Right cardiac atrium (tissue), 5 donors: ENCODE measurements around the gene CEP104. TPM values are rescaled to one million over a fixed set of nuclear protein-coding genes. Genes with fewer than 3 reads are reported as not detected.

Experiments used
- ATAC-seq, 2 donors: fragments of 200-7000 bp; cut with Tn5 transposase; one replicate each; pipeline versions ENCODE4 v1.8.0 to v1.9.1; 2020; ENCODE audit warnings: moderate library complexity in 2 of 2, mild to moderate bottlenecking in 1 of 2
- DNase-seq, 3 donors: peaks; one replicate each; pipeline ENCODE4 v3.0.0-alpha.2; 2020
- H3K27ac ChIP-seq: one replicate; pipeline ENCODE4 v1.5.1; 2013; ENCODE audit warnings: mild to moderate bottlenecking, low read length, control low read depth, moderate library complexity
- H3K27me3 ChIP-seq: one replicate; pipeline ENCODE4 v1.6.1; 2013; ENCODE audit not compliant: control insufficient read depth, insufficient read depth
- H3K4me1 ChIP-seq: one replicate; pipeline ENCODE4 v1.6.1; 2013; ENCODE audit warnings: low read length; ENCODE audit not compliant: control insufficient read depth, insufficient read depth
- H3K4me3 ChIP-seq: one replicate; pipeline ENCODE4 v1.5.1; 2013; ENCODE audit warnings: low read length, control low read depth
- H3K9me3 ChIP-seq: one replicate; pipeline ENCODE4 v1.6.1; 2013; ENCODE audit warnings: low read length; ENCODE audit not compliant: control insufficient read depth
- WGBS: extraction: QIAGEN DNeasy Blood & Tissue Kit; methylation state at CpG from one replicate; pipeline ENCODE4 v1.1.7; 2013; 5-methylcytosine and 5-hydroxymethylcytosine counted together
- intact Hi-C, 4 donors: fragments of 100-400 bp; cut with DNase I; formaldehyde crosslinking; loops; one replicate each; pipeline versions ENCODE4 v1.11.0 to v1.14.0; 2022 to 2023
- polyA plus RNA-seq: library from polyadenylated mRNA; stranded (reverse); fragments of 200-250 nt; gene quantifications from one replicate; pipeline ENCODE4 v1.2.3, GENCODE V29; 2013
- total RNA-seq, 4 donors: library from RNA; stranded (reverse); fragmentation: NEBNext Ultra II Directional; extraction: Animal tissue kit (Norgen Biotek cat#: 25700); gene quantifications; one replicate each; pipeline ENCODE4 v1.2.1, GENCODE V29; 2021
- donor health status: healthy with polysubstance abuse.
- donor health status: DM: no; HTN: yes; CAD: no.
- donor health status: DM: no; HTN: no; CAD: no.
- donor health status: DM: no; HTN: yes; CAD: no; lungs with severe emphysema.
- donor health status: DM: yes; HTN: yes; CAD: no.

CEP104 gene
- total and polyA plus RNA-seq, 5 donors: 8.7 to 41.2 (median 34.6) TPM

DNA sequence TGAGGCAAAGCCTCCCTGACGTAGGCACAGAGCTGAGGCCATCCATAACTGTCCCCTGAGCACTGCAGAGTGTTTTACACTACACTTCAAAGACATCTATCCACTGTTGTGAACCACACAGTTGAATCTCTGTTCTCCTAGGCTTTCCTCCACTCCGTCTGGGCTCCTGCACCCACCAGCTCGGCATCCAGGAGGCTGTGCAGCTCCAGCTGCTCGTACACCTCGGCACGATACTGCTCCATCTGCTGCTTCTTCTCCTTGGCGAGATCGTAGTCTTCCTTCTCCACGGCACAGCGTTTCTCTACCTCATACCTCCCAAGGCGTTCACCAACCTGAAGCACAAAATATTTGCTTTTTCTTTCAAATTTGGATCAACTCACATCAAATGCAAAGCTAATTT lies 18.2 kb downstream of the CEP104 start:
- Histone ChIP-seq H3K9me3 (peaks cover 2% of the 10 kb centered on the region), H3K27ac (no peak overlapping the region), H3K4me3 (no peak overlapping the region), H3K4me1 (no peaks in the 10 kb centered on the region), H3K27me3 (no peaks in the 10 kb centered on the region)
- DNase-seq: no peak
- WGBS: 96% methylated on average over 11 of the region's 11 CpGs
- ATAC-seq: no peak
- intact Hi-C loops: no loop called here

- 98% methylated on average over 1 of the region's 1 CpG for WGBS
- no peak overlapping the region for H3K27ac ChIP-seq
- H3K4me1 ChIP-seq: no peaks in the 10 kb centered on the region
- intact Hi-C loops: no loop called here
- H3K9me3 ChIP-seq: peaks cover 2% of the 10 kb centered on the region
- no peak for DNase-seq
- ATAC-seq: no peak
- H3K4me3 ChIP-seq: no peak overlapping the region
- no peaks in the 10 kb centered on the region for H3K27me3 ChIP-seq
Observed at GRCh38 chr1:3837685-3838084, 19.3 kb downstream of the CEP104 start.

- intact Hi-C loops: no loop called here
- H3K27ac ChIP-seq: no peak overlapping the region
Observed at GRCh38 chr1:3837200-3837599, 19.8 kb downstream of the CEP104 start.

GRCh38 chr1:3836421-3836820 lies 20.6 kb downstream of the CEP104 start:
- WGBS: 95% methylated on average over 11 of the region's 11 CpGs
- no peak for DNase-seq
- Histone ChIP-seq H3K4me1 (no peaks in the 10 kb centered on the region), H3K4me3 (no peak overlapping the region), H3K27me3 (no peaks in the 10 kb centered on the region), H3K27ac (no peak overlapping the region), H3K9me3 (peaks cover 2% of the 10 kb centered on the region)
- no peak for ATAC-seq
- intact Hi-C loops: no loop called here

More at GRCh38 chr1:3837200-3837599, 19.8 kb downstream of the CEP104 start:
- Histone ChIP-seq H3K4me3 (no peak overlapping the region), H3K4me1 (no peaks in the 10 kb centered on the region), H3K27me3 (no peaks in the 10 kb centered on the region), H3K9me3 (peaks cover 2% of the 10 kb centered on the region)
- DNase-seq (no peak), ATAC-seq (no peak)
- over 99% methylated on average over 6 of the region's 6 CpGs for WGBS

DNA sequence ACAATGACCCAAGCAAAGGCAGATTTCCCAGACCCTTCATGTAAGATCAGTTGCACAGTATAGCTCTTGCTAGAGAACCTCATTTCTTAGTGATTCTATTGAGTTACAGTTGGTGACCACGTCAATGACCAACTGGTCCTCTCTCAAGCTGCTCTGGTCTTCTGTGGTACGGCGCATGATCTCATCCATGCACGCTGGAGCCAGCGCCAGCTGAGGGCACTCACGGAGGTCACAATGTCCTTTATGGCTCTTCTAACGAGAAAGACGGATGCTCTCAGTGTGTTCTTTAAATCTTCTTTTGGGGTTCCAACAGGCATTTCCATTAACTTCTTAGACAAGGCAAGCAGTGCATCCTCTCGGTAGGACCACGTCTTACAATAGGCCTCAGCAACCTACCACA lies 22.3 kb downstream of the CEP104 start:
- WGBS: 92% methylated on average over 10 of the region's 10 CpGs
- intact Hi-C loops: no loop called here
- no peak for ATAC-seq
- no peak for DNase-seq
- no peaks in the 10 kb centered on the region for H3K4me1 ChIP-seq
- no peak overlapping the region for H3K27ac ChIP-seq
- no peak overlapping the region for H3K4me3 ChIP-seq
- H3K27me3 ChIP-seq: no peaks in the 10 kb centered on the region
- peaks cover 2% of the 10 kb centered on the region for H3K9me3 ChIP-seq

- H3K27ac ChIP-seq: no peak overlapping the region
- WGBS: 78% methylated on average over 6 of the region's 6 CpGs
- no peaks in the 10 kb centered on the region for H3K9me3 ChIP-seq
- no peaks in the 10 kb centered on the region for H3K4me1 ChIP-seq
- intact Hi-C loops: no loop called here
- DNase-seq (no peak), ATAC-seq (no peak)
- H3K4me3 ChIP-seq: no peak overlapping the region
- H3K27me3 ChIP-seq: no peaks in the 10 kb centered on the region
Observed at GRCh38 chr1:3831689-3832088, 25.3 kb downstream of the CEP104 start.

DNA sequence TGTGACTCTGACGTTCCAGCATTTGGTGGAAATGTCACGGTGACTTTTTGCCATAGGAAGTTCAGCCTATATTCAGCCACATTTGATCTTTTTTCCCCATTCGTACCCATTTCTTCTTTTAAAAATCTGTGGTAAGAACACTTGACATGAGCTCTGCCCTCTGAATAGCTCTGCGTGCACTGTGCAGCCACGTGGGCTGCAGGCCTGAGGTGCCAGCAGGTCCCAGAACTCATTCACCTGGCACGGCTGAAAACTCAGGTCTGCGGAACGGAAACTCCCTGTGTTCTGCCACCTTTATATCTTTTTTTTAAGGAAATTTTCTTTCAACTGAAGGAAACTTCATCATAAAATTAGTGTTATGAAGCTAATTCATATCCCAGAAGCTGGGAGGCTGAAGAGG lies 28.6 kb downstream of the CEP104 start:
- no peaks in the 10 kb centered on the region for H3K27me3 ChIP-seq
- no peaks in the 10 kb centered on the region for H3K9me3 ChIP-seq
- 93% methylated on average over 8 of the region's 8 CpGs for WGBS
- H3K27ac ChIP-seq: no peak overlapping the region
- no peaks in the 10 kb centered on the region for H3K4me1 ChIP-seq
- ATAC-seq: no peak
- no peak for DNase-seq
- H3K4me3 ChIP-seq: no peak overlapping the region
- intact Hi-C loops: no loop called here

GRCh38 chr1:3827813-3828307 lies 29.2 kb downstream of the CEP104 start:
- no peak for DNase-seq
- ATAC-seq: peak in 1 of 2 donors; percentile 44
- intact Hi-C loops: no loop called here
- Histone ChIP-seq H3K27ac (no peak overlapping the region), H3K27me3 (no peaks in the 10 kb centered on the region), H3K4me1 (no peaks in the 10 kb centered on the region), H3K4me3 (no peak overlapping the region), H3K9me3 (no peaks in the 10 kb centered on the region)
- 88% methylated on average over 14 of the region's 14 CpGs for WGBS

- DNase-seq (no peak), ATAC-seq (no peak)
- Histone ChIP-seq H3K27ac (no peak overlapping the region), H3K4me3 (no peak overlapping the region), H3K9me3 (no peaks in the 10 kb centered on the region), H3K4me1 (no peaks in the 10 kb centered on the region), H3K27me3 (no peaks in the 10 kb centered on the region)
- WGBS: 88% methylated on average over 15 of the region's 15 CpGs
- intact Hi-C loops: no loop called here
Observed at GRCh38 chr1:3825356-3825755, 31.7 kb downstream of the CEP104 start.

DNA sequence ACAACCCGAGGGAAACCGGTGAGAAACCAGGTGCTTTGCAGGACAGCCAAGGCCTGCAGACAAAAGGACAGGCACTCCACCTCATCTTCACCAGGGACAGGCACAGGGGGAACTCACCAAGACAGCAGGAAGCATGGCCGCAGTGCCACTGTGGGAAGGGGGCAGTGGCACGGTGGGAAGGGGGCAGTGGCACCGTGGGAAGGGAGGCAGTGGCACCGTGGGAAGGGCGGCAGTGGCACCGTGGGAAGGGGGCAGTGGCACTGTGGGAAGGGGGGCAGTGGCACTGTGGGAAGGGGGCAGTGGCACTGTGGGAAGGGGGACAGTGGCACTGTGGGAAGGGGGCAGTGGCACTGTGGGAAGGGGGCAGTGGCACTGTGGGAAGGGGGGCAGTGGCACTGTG lies 32.4 kb downstream of the CEP104 start:
- 89% methylated on average over 8 of the region's 8 CpGs for WGBS
- ATAC-seq (no peak), DNase-seq (no peak)
- Histone ChIP-seq H3K4me3 (no peak overlapping the region), H3K4me1 (no peaks in the 10 kb centered on the region), H3K27ac (no peak overlapping the region), H3K9me3 (no peaks in the 10 kb centered on the region), H3K27me3 (no peaks in the 10 kb centered on the region)
- intact Hi-C loops: no loop called here

GRCh38 chr1:3822421-3822820 lies 34.6 kb downstream of the CEP104 start:
- H3K4me1 ChIP-seq: no peaks in the 10 kb centered on the region
- intact Hi-C loops: no loop called here
- no peaks in the 10 kb centered on the region for H3K9me3 ChIP-seq
- H3K27me3 ChIP-seq: no peaks in the 10 kb centered on the region
- 92% methylated on average over 16 of the region's 16 CpGs for WGBS
- H3K27ac ChIP-seq: no peak overlapping the region
- no peak for ATAC-seq
- H3K4me3 ChIP-seq: no peak overlapping the region
- no peak for DNase-seq

- Histone ChIP-seq H3K27me3 (no peaks in the 10 kb centered on the region), H3K9me3 (no peaks in the 10 kb centered on the region), H3K4me1 (no peaks in the 10 kb centered on the region), H3K4me3 (no peak overlapping the region), H3K27ac (no peak overlapping the region)
- DNase-seq (no peak), ATAC-seq (no peak)
- intact Hi-C loops: no loop called here
- 91% methylated on average over 15 of the region's 15 CpGs for WGBS
Observed at GRCh38 chr1:3821908-3822307, 35.1 kb downstream of the CEP104 start.
